OCI-LY3 (cell line): ENCODE measurements around the gene TBC1D32.
"Not testable (repeated sequence)": the region's sequence is repeated elsewhere in the genome, so short reads cannot be mapped to it uniquely, and the experiment has no call there.

Experiments used
- CTCF ChIP-seq: fragments of 200-600, 300-600 bp; sonication (generic); IDR thresholded peaks from 2 replicates; pipeline ENCODE4 v1.5.1; 2014; ENCODE audit warnings: antibody characterized with exemption, low read length, low read depth
- EZH2phosphoT487 ChIP-seq: fragments of 200-600 bp; shearing (Covaris generic); IDR thresholded peaks from 2 replicates; pipeline ENCODE4 v1.6.1; 2018; ENCODE audit warnings: antibody characterized with exemption, mixed run types, low read depth

GRCh38 chr6:121044905-121045304 lies 289.4 kb downstream of the TBC1D32 start:
- not testable (repeated sequence) for TF ChIP-seq CTCF, EZH2phosphoT487
